HL-60/S4 treated with phorbol 12-myristate 13-acetate at 8.2 ng/mL for 4 days and 3 days (cell line): ENCODE data around the gene PTPN1.

Experiments used
- in situ Hi-C: fragments of 300-500 bp; cut with MboI; formaldehyde crosslinking; loops from 2 replicates; pipeline ENCODE4 v1.15.0; 2022; ENCODE audit warnings: low sequenced_read_pairs

PTPN1 gene

DNA sequence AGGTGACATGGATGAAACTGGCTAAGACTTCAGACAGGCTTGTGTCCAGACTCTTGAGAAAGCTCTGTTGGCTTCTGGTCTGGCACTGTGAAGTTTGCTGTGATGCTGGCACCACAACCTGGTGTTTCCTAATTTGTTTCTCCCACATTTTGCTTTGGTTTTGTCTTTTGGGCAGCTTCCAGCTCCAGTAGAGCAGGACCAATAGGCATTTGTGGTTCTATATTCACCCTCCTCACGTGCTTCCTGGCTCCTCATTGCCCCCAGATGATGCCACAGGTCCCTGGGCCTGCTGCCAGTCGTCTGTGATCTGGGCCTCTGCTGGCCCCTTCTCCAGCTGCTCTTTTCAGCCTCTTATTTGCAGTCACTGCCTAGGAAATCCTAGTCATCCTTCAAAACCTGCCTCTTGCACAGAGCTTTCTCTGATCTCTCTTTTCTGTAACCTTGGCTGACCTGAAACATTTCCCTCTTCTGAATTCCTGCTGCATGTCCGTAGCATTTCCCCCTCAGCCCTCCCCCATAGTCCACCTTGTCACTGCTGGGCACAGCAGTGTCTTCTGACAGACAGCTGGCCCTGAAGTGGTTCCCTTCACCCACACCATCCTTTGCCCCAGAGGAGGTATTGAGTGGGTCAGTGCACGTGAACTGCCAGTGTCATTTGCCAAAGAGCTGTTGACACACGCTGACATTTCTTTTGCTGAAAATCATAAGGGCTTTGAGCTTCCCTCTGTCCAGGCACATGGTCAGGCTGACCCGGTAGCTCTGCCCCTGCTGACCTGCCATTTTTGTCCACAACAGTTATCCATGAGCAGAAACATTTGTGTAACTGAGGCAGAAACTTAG lies 63.0 kb downstream of the PTPN1 start:
- in situ Hi-C loops = loop anchor here (10.0 kb wide), 2 partner anchors 98 to 388 kb away; no protein-coding TSS in a partner anchor

DNA sequence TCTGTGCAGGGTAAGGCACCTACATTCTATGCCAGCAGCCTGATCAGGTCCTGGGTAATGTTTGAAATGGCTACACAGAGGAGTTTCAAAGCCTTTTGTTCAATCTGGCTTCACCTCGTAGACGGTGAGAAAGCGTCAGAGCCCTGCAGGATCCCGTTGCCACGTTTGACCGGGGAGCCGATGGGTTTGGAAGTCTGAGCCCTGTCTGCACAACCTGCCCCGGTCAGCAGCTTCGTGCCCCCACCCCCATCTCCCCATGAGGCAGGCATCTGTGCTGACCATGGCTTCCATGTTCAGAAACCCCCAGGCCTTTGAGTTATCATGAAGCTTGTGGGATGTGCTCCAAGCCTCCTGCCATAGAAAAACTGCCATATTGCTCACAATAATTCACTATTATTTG lies 63.9 kb downstream of the PTPN1 start:
- in situ Hi-C loops = loop anchor here (10.0 kb wide), 2 partner anchors 99 to 389 kb away; no protein-coding TSS in a partner anchor

DNA sequence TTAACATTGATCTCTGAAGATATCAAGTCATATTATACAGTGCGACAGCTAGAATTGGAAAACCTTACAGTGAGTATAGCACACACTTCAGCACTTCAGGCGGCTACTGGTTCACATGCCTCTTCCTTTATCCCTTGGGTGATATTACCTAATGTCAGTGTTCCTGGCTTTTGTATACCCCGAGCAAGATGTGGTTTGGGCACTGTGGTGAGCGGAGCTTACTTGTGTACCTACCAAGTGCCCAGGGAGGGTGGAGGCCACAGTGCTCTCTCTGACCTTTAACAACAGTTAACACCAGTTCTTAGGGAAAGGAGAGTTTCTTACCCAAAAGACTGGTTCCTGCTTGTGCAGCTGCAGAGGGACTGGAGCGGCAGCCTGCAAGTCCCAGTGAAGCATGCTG lies 64.4 kb downstream of the PTPN1 start:
- in situ Hi-C loops = loop anchor here (10.0 kb wide), 2 partner anchors 100 to 390 kb away; no protein-coding TSS in a partner anchor

DNA sequence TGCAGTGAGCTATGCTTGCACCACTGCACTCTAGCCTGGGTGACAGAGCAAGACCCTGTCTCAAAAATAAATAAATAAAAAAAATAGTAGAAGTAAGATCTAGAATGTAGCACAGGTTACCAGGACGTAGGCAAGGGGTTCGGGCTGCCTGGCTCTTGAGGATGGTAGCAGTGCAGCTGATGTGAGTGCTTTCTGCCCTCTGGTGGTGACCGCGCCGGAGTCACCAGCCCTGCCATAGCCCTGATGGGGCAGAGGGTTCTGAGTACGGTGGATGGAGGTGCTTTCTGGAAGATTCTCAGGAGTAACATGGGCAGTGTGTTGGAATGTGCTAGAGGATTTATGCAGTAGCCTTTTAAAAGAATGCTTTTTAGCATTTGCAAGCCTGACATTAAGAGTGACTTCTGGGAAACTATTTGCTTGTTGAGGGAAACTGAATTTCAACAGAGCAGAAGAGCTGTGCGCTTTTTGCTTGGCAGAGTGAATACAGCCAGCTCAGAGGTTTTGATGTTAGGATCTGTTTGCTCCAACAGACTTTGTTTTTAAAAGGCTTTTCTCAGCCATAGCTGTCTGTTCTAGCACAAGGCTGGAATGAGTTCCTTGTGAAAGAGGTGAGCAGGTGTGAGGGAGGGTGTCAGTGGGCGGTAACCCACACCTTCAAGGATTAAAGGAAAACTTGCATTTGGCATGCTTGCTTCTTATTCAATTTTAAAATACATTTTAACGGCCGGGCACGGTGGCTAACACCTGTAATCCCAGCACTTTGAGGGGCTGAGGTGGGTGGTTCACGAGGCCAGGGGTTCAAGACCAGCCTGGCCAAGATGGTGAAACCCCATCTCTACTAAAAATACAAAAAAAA lies 65.9 kb downstream of the PTPN1 start:
- in situ Hi-C loops = loop anchor here (10.0 kb wide), 2 partner anchors 101 to 391 kb away; no protein-coding TSS in a partner anchor

DNA sequence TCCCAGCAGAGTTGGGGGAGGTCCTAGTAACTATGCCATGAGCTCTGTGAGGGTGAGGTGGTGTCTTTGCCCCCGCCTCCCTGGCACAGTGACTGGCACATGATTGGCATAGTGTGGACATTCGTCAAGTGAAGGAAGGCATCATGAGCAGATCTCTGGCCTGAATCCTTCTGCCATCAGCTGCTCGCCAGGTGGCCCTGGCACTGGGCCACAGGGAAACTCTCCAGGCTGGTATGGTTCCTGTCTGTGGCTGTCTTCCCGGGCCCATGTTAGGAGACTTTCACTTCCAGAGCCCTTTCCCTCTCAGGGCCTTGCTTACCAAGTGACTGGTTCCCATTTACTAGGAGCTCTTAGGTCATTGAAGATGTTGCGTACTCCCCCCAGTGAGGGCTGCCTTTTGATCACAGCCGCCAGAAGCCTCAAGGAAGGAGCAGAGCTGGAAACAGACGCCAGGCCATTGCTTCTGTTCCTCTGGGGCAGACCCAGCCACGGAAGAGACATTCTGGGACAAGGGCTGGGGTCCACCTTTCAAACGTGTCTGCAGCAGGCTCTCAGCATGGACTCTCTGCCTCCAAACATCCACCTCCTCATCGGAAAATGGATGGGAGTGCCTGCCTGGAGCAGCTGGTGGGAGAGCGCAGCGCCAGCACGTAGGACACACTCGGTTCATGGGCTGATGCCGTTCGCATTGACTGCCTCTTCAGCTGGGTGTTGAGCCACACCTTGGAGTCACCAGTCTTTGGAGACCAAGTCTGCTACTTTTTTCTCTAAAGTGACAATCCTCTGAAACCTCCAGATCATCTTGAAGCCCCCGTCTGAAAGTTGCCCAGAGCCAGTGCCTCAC lies 67.2 kb downstream of the PTPN1 start:
- in situ Hi-C loops = loop anchor here (10.0 kb wide), 2 partner anchors 103 to 393 kb away; no protein-coding TSS in a partner anchor

DNA sequence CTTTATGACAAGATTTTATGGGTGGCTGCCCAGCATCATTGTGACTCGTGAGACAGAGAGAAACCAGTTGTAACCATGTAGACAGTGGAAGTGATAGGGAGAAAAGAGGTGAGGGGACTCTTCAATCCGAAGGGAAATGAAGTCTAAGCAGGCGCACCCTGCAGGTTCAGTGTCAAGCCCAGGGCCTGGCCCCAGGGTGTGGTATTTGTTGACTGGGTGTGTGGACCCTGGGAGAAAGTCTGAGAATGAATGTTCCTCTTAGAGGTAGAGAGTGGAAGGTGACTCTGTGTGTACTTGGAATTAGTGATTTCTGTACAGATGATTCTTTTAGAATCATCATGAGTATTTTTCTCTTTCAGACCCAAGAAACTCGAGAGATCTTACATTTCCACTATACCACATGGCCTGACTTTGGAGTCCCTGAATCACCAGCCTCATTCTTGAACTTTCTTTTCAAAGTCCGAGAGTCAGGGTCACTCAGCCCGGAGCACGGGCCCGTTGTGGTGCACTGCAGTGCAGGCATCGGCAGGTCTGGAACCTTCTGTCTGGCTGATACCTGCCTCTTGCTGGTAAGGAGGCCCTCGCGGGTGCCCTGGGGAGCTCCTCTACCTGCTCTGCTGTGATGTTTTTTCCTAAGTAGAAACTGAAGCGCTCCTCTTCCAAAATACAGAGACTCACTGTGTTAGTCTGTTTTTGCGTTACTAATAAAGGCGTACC lies 68.0 kb downstream of the PTPN1 start:
- in situ Hi-C loops = loop anchor here (10.0 kb wide), 2 partner anchors 103 to 393 kb away; no protein-coding TSS in a partner anchor

GRCh38 chr20:50578778-50579165 lies 68.6 kb downstream of the PTPN1 start:
- in situ Hi-C loops = loop anchor here (10.0 kb wide), 2 partner anchors 104 to 394 kb away; no protein-coding TSS in a partner anchor

- in situ Hi-C loops = loop anchor here (10.0 kb wide), 2 partner anchors 105 to 395 kb away; no protein-coding TSS in a partner anchor
Measured at GRCh38 chr20:50579511-50579910, 69.3 kb downstream of the PTPN1 start.

- in situ Hi-C loops = no loop called here
Measured at GRCh38 chr20:50580016-50580747, 70.0 kb downstream of the PTPN1 start.

GRCh38 chr20:50580842-50581544 lies 70.8 kb downstream of the PTPN1 start:
- in situ Hi-C loops = no loop called here

- in situ Hi-C loops = no loop called here
Measured at GRCh38 chr20:50582092-50582491, 71.9 kb downstream of the PTPN1 start.

GRCh38 chr20:50582591-50583234 lies 72.5 kb downstream of the PTPN1 start:
- in situ Hi-C loops = no loop called here

DNA sequence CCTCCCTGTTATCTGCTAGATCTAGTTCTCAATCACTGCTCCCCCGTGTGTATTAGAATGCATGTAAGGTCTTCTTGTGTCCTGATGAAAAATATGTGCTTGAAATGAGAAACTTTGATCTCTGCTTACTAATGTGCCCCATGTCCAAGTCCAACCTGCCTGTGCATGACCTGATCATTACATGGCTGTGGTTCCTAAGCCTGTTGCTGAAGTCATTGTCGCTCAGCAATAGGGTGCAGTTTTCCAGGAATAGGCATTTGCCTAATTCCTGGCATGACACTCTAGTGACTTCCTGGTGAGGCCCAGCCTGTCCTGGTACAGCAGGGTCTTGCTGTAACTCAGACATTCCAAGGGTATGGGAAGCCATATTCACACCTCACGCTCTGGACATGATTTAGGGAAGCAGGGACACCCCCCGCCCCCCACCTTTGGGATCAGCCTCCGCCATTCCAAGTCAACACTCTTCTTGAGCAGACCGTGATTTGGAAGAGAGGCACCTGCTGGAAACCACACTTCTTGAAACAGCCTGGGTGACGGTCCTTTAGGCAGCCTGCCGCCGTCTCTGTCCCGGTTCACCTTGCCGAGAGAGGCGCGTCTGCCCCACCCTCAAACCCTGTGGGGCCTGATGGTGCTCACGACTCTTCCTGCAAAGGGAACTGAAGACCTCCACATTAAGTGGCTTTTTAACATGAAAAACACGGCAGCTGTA lies 73.4 kb downstream of the PTPN1 start:
- in situ Hi-C loops = no loop called here

- in situ Hi-C loops = no loop called here
Measured at GRCh38 chr20:50584687-50585086, 74.5 kb downstream of the PTPN1 start.

DNA sequence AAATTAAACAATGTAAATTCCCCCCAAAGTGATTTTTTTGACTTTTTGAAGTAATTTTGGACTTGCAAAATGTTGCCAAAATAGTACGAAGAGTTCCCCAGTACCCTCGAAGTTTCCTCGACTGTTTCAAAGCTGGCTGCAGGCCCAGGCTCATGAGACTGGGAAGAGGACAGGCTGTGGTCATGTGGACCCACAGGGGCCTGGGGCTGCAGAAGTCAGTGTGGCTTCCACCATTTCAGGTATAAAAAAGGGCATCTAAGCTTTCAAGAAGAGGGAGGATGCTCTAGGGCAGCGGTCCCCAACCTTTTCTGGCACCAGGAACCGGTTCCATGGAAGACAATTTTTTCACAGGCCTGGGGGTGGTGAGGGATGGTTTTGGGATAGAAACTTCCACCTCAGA lies 75.0 kb downstream of the PTPN1 start:
- in situ Hi-C loops = no loop called here

DNA sequence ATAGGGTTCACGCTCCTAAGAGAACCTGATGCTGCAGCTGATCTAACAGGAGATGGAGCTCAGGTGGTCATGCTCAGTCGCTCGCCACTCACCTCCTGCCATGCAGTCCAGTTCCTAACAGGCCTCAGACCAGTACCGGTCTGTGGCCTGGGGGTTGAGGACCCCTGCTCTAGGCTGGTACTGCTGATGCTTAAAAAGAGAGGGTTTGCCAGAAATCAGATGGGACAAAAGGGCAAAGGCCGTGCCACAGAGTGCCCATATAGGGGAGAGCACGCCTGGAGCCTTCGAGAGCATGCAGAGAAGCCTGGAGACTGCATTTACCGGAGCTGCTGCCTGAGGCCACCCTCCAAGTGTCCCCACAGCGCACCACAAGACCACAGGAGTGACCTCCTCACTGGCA lies 75.5 kb downstream of the PTPN1 start:
- in situ Hi-C loops = no loop called here

- in situ Hi-C loops = no loop called here
Measured at GRCh38 chr20:50586531-50587232, 76.5 kb downstream of the PTPN1 start.
